GM19452 (cell line): ENCODE data around the gene ATP9A.

ENCODE experiments used
- ATAC-seq: cut with Tn5 transposase; IDR thresholded peaks from one replicate; pipeline ENCODE4 v1.9.1; 2021; ENCODE audit not compliant: unreplicated experiment

ATP9A gene

DNA sequence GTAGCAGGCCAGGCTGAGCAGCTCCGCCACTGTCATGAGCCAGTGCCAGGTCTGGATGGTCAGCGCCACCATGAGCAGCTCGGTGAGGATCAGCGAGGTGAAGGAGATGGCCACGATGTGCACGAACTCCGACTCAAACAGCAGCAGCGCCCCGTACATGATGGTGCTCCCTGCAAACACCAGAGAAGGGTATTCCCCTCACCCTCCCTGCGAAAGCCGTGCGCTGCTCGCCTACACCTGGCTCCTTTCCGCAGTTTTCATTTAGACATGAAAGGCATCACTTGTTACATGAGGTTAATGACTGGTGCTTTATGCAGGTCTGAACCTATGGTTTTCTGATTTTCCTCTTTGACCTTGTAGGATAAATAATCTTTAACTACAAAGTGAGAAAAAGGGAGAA, 163.3 kb downstream of the ATP9A start:
- ATAC-seq, result no peak

DNA sequence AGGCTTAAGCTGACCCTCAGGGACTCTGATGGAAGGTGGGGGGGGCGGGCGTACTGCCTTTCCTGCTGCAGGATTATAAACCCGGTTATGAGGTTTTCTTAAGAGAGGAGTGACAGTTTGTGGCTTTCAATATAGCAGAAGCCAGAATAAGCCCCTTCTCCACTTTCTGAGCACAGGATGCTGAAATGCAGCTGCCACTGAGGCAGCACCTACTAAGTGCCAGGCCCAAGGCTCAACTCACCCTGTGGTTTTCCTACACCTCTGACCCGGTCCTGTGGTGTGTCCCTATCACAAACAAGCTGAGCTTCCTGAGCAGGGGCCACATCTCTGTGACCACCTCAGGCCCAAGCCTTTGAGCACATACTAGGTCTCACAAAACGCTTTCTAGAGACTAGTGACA, 166.1 kb downstream of the ATP9A start:
- ATAC-seq, result no peak

DNA sequence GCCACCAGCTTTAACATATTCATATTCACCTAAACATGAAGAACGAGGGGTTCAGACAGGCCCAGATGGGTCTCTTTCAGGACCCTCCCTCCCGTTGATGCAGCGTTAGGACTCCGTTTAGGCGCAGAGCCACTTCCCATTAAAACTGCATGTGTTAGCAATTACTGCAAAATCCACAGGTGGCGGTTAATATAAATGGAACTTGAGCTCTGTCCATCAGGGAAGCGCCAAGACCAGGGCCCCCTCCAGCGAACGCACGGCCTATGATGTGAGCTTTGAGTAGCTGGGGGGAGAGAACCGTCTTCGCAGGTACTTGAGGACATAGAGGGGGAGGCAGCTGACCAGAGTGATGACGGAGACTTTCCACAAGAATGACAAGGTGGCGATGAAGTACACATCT, 167.2 kb downstream of the ATP9A start:
- ATAC-seq, result no peak

DNA sequence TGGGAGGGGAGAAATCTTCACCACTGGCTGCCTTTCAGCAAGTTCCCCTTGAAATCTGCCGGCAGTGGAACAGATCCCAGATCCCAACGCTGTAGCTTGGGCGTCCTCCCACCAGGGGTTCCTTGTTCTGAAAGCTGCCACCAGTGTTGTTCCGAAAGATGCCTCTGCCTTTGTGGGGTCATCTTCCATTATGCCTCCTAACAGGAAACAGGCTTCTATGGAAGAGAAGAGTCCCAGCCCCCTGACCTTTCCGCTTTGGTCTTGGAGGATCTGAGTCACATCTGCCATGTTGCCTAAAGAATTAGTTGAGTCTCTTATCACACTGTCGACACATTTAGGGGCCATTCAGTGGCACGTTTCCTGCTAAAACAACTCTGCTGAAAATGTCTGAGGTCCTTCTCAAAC, 168.2 kb downstream of the ATP9A start:
- ATAC-seq, result no peak

DNA sequence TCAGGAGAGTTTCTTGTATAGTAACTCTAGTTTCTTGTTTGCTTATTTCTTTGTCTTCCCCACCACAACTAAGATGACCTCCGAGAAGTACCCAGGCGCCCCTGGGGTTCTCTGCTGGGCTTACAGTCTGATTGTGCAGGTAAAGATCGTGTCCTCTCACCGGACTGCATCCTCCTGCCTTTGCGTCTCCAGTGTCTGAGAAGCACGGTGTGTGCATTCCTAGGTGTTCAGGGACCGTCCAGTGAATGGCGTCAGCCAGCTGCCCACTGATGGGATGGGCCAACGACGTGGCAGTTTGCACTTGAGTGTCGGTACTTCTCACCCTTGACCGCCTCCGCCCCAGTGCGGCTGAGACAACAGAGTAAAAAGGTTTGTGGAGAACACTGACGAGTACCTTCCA, 169.6 kb downstream of the ATP9A start:
- no peak for ATAC-seq

DNA sequence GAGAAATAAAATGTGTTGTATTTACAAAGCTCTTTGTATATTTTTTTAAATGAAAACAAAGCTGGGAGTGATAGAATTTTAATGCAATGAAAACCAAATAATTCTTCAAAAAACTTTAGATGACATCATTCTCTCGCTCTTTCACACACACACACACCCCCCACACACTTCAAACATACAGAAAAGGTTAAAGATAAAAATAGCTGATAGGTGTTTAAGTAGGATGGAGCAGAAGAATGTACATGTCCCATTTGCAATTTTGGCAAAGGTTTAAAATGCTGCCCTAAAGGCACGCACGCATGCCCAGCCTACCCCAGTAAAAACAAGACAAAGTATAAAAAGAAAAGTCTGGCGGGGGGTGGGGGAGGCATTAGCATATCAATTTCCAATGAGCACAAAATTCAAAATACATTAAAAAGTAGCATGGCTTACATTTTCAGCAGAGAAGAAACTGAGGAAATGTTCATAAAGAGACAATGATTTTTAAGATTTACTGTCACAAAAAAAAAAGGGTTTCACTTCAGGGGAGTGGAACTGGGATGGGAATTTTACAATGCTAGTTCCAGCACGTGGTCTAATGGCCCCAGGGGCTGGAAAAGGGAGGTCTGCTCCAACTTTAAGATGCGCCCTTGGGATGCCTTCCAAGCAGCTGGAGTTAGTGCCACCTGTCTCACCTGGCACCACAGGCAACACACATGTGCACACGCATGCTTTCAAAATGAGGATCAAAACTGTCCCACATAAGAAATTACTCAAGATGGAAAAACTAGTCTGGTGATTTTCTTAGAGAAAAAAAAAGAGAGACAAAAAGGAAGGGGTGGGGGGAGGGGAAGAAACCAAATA, 170.6 kb downstream of the ATP9A start:
- no peak for ATAC-seq

DNA sequence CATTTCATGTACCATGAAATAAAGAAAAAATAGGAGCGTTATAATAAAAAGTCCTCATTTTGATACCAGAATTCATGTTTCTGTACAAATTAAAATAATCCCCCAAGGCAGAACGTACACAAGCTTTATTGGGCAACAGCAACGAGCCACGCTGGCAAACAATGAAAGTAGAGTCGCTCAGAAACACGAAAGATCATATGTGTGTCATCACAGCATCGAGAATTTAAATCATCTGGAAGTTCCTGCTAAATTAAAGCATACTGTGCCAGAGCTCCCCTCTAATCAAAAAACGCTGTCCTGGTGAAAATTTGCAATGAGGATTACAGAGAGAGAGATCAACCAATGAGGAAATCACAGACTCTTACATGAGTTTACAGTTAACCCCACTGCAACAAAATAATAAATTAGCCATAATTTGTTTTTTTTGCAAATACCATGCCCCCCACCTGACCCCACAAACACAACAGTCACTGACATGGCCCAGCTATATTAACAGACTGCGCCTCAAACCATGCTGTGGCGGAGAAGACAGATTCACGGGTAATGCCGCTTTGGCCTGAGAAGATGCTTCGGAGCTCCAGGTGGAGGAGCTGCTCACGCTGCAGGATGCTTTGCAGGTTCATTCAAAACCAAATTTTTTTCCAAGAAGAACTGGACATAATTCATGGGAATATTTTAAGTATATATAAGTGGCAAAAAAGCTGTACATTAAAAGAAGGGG, 171.4 kb downstream of the ATP9A start:
- no peak for ATAC-seq

DNA sequence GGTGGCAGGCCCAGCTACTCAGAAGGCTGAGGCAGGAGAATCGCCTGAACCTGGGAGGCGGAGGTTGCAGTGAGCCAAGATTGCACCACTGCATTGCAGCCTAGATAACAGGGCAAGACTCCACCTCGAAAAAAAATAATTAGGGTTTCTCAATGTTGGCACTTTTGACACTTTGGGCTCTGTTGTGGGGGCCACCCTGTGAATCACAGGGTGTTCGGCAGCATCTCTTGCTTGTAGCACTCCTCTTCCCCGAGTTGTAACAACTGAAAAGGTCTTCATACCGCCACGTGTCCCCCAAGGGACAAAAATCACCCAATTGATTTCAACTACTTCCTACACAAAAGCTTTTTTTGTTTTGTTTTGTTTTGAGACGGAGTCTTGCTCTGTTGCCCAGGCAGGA, 172.4 kb downstream of the ATP9A start:
- no peak for ATAC-seq

DNA sequence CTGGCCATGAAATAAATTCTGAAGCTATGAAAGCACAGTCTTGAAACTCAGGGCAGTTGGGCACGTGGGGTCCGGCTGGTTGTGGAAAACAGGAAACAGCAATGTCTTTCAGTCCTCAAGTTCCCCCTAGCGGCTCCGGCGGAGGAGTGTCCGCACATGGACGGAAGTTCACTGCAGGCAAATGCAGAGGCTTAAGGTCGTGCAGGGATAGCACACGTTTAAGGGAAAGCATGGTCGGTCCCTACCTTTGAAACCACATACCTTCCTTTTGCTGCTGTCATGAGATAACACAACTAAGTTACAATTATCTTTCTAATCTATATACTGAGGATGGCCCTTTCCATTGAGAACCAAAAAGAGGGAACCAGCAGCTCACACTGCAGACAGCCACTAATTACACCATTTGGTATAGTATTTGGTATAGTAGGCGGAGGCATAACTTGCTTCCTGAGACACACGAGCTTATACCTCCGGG, 173.1 kb downstream of the ATP9A start:
- peak; percentile 94 for ATAC-seq

DNA sequence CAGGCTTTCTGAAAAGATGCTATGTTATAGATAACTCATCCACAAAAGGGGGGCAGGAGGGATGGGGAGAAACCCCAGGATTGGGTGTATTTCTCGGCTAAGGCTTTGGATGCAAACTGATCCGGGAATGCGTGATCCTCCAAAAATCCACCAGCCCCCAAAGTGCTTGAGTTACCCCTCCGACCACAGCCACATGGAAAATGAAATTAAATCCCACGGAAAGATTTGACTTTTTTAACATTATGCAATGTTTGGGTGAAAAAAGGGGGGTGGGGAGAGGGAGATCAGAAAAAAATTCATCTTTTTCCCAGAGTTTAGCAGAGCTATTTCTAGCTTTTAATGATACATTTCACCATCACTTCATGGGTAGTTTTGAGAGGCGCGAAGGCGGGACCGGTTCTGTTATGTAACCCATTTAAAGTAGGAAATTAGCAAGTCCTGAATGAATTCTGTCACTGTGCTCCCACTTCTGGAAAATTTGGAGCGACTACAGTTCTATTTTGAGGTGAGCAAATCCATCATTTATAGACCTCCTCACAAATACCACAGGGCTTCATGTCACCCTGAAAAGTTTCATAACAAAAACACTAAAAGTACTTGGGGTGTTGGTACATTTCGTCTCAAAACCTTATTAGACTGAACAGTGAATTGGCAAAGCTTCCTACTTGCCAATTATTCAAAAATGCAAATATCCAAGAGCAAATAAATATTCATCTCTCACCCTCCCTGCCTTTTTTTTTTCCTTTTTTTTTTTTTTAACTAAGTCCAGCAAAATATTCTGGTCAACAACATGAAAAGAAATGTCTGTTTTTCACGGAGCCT, 173.7 kb downstream of the ATP9A start:
- ATAC-seq, result no peak

DNA sequence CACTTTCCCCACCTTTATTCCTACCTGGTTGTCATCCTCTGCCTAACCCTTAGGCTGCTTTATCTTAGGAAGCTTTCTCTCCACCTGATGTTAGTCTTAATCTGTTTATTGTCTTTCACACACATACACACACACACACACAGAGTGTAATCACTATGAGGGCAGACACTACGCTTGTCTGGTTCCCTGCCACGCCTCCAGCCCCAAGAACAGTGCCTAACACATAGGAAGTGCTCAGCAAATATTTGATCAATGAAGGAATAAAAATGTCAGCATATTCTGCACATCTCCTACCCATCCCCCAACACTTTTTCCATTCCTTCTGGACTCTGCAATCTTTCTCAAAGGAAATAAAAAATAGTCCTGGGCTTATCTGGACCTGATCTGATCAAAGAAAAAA, 174.6 kb downstream of the ATP9A start:
- no peak for ATAC-seq

DNA sequence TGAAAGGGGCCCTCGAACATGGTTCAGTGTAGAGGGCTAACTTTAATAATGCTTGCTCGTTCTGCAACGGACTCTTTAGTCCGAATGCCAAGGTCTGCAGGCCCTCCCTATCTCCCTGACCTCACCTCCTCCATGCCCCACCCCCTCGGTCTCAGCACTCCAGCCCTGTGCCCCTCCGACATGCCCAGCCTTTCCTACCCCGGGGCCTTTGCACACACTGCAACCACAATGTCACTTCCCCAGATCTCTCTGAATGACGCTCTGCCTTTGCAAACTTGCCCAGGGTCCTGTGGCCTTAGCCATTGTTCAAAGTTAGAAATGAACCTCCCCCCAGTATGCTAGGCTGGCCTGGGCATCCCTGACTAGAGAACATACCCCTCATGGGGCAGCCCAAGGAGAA, 175.6 kb downstream of the ATP9A start:
- ATAC-seq, result no peak

DNA sequence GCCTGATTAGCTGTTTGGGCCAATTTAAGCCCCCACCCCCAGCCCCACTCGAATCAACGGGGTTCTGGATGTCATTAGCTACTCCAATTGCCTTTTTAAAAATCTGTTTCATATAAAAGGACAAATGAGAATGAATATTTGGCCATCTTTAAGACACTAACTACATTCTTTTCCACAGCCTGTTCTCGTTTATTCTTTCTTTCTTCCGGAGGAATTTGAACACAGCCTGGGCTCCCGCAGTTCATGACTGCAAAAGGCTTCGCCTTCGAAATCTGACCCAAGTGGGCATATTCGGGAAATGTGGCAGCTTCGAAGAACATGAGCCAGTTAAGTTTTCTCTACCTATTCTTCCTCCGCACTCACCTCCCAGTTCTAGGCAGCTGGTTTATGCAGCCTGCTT, 176.3 kb downstream of the ATP9A start:
- ATAC-seq, result no peak

DNA sequence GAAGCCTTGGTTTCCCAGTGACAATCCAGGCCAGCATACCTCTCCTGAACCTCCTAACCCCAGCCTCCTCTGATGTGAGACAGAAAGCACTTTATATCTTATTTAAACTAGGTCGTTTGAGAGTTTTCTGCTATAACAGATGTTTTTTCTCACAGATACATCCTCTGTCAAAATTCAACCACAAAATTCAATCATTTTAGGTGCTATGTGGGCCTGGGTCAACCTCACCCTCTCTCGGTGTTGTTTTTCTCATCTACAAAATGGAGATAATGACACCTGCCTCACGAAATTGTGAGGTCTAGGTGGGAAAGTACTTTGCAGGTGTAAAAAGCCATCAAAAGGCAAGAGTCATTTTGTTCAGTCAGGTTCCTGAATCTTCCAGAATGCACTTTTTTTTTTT, 179.4 kb downstream of the ATP9A start:
- ATAC-seq, result no peak

DNA sequence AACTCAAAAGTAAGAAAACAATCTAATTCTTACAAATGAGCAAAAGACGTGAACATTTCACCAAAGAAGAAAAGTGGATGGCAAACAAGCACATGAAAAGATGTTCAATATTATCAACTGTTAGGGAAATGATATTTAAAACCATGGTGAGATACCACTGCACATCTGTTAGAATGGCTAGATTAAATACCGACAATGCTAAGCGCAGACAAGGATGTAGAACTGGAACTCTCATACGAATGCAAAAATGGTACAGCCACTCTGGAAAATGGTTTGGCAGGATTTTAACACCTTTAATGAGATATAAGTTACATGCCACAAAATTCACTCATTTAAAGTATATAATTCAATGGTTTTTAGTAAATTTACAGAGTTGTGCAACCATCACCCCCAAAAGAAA, 181.0 kb downstream of the ATP9A start:
- ATAC-seq, result no peak

DNA sequence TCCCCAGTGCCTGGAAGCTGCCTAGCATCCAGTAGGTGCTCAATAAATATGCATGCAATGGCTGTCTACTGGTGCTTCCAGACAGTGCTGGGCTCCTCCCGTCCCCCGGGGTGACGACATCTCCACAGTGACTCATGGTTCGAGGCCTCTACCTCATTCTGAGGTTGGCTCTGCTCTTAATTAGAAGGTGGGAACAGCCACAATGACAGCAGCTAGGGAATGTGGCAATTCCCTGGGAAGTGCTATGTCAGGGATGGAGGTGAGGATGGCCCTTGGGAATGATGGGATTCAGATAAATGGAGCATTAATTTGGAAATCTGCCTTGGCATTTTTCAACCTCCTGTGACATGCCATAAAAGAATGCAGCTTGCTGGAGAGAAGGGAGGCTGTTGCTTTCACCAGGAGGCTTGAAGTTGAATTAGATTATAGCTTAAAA, 182.2 kb downstream of the ATP9A start:
- ATAC-seq, result no peak

DNA sequence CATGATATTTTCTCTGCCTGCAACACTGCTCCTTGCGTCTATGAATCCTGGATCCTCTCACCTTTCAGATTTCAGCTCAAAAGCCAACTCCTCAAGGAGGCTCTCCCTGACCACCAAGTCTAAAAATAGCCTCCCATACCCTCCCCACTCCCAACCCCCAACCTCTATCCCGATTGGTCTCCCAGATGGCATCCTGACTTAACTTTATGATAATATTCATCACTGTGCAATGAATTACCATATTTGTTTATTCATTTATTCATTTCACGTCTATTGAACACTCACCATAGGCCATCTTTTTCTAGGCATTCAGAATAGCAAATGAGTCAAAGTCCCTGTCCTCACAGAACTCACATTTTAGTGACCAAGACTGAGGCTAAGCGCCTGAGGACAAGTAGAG, 183.0 kb downstream of the ATP9A start:
- no peak for ATAC-seq

DNA sequence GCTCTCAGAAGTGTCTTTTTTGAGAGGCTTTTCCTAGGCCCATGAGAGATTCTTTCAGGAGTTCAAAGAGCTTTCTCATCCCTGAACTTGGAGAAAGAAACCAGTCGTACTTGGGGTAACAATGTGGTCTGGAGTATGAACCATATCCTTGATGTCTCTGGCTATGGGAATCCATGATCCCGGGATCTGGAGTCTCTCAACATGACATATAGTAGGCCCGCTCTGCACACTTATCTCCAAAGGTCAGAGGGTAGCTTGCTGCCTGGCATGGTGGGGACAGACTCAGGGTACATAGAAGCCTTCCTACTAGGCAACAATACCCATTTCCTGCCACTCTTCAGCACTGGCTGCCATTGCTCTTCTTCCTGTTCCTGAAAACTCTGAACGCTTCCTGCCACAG, 183.5 kb downstream of the ATP9A start:
- ATAC-seq, result no peak

DNA sequence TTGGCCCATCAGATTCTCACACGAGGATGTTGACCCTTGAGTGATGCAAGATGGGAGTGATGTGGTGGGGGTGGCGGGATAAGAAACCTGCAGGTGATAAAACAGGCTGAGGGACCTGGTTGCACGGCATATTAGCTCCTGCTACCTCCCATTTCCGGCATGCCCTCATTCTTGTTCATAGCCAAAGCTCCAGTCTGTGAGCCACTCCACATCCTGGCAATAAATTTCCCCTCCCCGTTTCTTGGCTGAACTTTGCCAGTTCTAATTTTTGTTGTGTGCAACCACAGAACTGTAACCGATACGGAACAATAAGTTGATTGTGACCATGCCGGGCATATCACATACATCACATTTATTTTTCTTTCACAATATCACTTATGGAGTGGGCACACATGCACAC, 184.1 kb downstream of the ATP9A start:
- ATAC-seq, result no peak

DNA sequence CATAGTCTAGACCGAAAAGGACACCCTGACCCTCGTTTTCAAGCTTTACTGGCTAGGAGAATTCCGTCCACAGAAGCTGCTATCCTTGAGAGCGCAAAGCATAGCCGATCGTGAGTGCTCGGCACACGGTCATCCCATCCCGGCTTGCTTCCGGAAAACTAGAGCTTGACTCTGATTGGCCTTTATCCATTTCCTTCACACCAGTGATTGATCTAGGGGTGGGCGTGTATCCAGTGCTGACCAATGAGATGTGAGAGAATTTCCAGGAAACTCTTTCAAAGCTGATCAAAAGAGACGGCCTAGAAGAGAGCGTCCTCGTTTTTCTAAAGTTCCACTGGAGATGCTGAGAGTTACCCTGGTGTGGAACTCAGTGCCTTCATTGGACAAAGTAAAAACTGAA, 184.7 kb downstream of the ATP9A start:
- ATAC-seq, result no peak

DNA sequence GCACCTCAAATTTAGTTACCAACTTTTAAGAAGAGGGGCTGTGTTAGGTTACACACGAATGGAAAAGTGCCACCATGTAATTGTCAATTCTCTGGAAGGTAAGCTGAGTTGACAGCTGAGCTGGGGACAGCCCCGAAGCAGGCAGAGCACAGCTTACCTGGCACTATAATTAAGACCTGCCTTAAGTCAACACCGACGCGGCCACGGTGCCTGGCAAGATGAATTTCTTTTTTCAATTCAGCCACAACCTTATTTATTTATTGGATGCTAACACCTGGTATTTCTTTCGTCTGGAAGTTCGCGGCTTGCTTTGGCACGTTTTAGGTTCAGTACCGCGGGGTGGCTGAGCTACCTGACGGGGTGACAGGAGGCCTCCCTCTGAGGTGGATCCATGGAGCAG, 185.1 kb downstream of the ATP9A start:
- ATAC-seq, result no peak

DNA sequence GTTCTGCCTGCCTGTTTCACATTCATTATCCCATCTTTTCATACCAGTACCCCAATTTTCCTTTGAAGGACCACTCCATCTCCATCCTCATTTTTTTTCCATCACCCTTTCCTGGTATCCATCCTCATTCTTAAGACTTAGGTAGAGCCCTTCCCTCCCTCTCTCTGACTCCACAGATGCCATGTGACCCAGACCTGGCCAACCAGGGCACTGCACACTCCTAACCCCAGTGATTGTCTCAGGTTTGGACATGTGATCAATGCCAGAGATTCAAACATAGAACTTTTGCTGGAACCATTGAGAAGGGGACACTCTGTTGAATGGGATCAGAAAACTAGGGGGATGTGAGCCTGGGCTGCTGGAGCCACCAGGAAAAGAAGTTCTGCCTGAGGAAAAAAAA, 186.6 kb downstream of the ATP9A start:
- no peak for ATAC-seq
